PC-9 (cell line): Measurements from ENCODE around the gene LBR. TPM values are rescaled to one million over a fixed set of nuclear protein-coding genes. Genes with fewer than 3 reads are reported as not detected.
"Not testable (repeated sequence)": the region's sequence is repeated elsewhere in the genome, so short reads cannot be mapped to it uniquely, and the experiment has no call there.

Experiments
- BruUV-seq: library from RNA; stranded (reverse); fragments of 400-500 nt; replicated peaks from 2 replicates; lab custom pipeline; 2021; lab: Mats Ljungman, UMichigan
- CTCF ChIA-PET: fragments of 300-600 bp; sonication (Branson Sonifier 250); formaldehyde crosslinking; loops from one replicate; lab custom pipeline; 2022; ENCODE audit warnings: antibody characterized with exemption; lab: Charles Lee
- POLR2A ChIA-PET: fragments of 300-600 bp; sonication (Branson Sonifier 250); formaldehyde crosslinking; loops from one replicate; lab custom pipeline; 2022; ENCODE audit warnings: antibody characterized with exemption; ENCODE audit not compliant: unreplicated experiment; lab: Charles Lee
- DNase-seq, 2 experiments: peaks; one replicate each; pipeline versions ENCODE4 v3.0.0 to v3.0.0-alpha.2; 2015 to 2022; ENCODE audit warnings: mixed read lengths in 1 of 2
- H2AFZ ChIP-seq: fragments of 200-600 bp; sonication (generic); 2 replicates; pipeline ENCODE4 v1.8.1; 2017; ENCODE audit warnings: antibody characterized with exemption
- H3F3A ChIP-seq: fragments of 200-600 bp; sonication (generic); 2 replicates; pipeline ENCODE4 v1.8.1; 2017; ENCODE audit warnings: antibody characterized with exemption, mild to moderate bottlenecking, low read depth; ENCODE audit not compliant: insufficient read depth
- H3K27ac ChIP-seq: fragments of 200-600 bp; sonication (generic); 2 replicates; pipeline ENCODE4 v1.6.1; 2016; ENCODE audit warnings: mixed run types
- H3K27me3 ChIP-seq: fragments of 200-600 bp; sonication (generic); 2 replicates; pipeline ENCODE4 v1.6.1; 2016; ENCODE audit warnings: low read depth, mixed run types; ENCODE audit not compliant: insufficient read depth
- H3K36me3 ChIP-seq: fragments of 200-600 bp; sonication (generic); 2 replicates; pipeline ENCODE4 v1.6.1; 2016; ENCODE audit warnings: low read depth, mixed run types
- H3K4me1 ChIP-seq: fragments of 200-600 bp; sonication (generic); replicated peaks from 2 replicates; pipeline ENCODE4 v1.6.1; 2016; ENCODE audit warnings: mixed run types; ENCODE audit not compliant: insufficient read depth
- H3K4me2 ChIP-seq: fragments of 200-600 bp; sonication (generic); 2 replicates; pipeline ENCODE4 v1.6.1; 2017; ENCODE audit warnings: mixed run types
- H3K4me3 ChIP-seq: fragments of 200-600 bp; sonication (generic); 2 replicates; pipeline ENCODE4 v1.6.1; 2016; ENCODE audit warnings: mixed run types
- H3K79me2 ChIP-seq: fragments of 200-600 bp; sonication (generic); 2 replicates; pipeline ENCODE4 v1.6.1; 2017; ENCODE audit warnings: low read depth, mixed run types
- H3K9me2 ChIP-seq: fragments of 200-600 bp; sonication (generic); 2 replicates; pipeline ENCODE4 v1.8.1; 2017; ENCODE audit warnings: mild to moderate bottlenecking; ENCODE audit not compliant: insufficient read depth
- H3K9me3 ChIP-seq: fragments of 200-600 bp; sonication (generic); 2 replicates; pipeline ENCODE4 v1.8.1; 2016; ENCODE audit warnings: low read depth; ENCODE audit not compliant: insufficient read depth
- H4K20me1 ChIP-seq: fragments of 200-600 bp; sonication (generic); 2 replicates; pipeline ENCODE4 v1.8.1; 2017; ENCODE audit not compliant: insufficient read depth
- EZH2 ChIP-seq: fragments of 200-600 bp; sonication (generic); IDR thresholded peaks from 2 replicates; pipeline ENCODE4 v1.8.0; 2017; ENCODE audit warnings: antibody characterized with exemption, low read depth
- intact Hi-C: fragments of 100-400 bp; cut with micrococcal nuclease; formaldehyde crosslinking; loops from one replicate; pipeline ENCODE4 v1.10.0; 2022; ENCODE audit not compliant: unreplicated experiment
- total RNA-seq: library from RNA; stranded (reverse); gene quantifications from 2 replicates; pipeline ENCODE4 v1.2.3, GENCODE V29; 2021
- TF ChIP-seq, protein P1 (sequence below): fragments of 200-600 bp; sonication (generic); conservative IDR thresholded peaks from 2 replicates; pipeline ENCODE4 v1.6.1; 2017; ENCODE audit warnings: mixed run types, antibody characterized with exemption, mild to moderate bottlenecking, moderate library complexity

LBR gene
- total RNA-seq, 1 experiment from 2014 or later: 158 TPM

DNA sequence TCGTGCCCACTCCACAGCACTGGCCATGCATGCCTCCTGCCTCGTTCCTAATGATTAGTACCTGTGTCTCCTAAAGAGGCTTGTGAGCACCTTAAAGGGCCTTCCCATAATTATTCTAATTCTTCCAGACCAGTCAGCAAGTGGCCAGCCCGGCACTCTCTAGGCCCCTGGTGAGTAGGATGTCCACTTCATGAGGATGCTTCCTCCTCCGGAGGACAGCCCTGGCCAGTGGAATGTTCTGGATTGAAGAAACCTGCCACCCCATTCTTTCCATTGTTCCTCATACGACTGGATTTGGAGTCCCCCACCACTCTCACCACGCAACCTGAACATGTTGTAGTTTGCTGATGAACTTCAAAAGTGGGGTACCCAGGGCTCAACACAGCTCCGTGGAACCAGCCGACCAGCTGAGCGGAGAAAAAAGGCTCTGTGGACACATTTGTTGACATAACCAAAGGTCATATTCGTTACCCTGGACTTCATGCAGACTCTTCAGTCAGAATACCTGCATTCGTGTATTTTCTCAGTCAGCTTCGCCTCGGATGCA is 46.7 kb upstream of the LBR start:
- intact Hi-C loops: no loop called here
- DNase-seq: no peak
- no peaks in the 10 kb centered on the region for H4K20me1 ChIP-seq
- TF ChIP-seq, protein P1, sequence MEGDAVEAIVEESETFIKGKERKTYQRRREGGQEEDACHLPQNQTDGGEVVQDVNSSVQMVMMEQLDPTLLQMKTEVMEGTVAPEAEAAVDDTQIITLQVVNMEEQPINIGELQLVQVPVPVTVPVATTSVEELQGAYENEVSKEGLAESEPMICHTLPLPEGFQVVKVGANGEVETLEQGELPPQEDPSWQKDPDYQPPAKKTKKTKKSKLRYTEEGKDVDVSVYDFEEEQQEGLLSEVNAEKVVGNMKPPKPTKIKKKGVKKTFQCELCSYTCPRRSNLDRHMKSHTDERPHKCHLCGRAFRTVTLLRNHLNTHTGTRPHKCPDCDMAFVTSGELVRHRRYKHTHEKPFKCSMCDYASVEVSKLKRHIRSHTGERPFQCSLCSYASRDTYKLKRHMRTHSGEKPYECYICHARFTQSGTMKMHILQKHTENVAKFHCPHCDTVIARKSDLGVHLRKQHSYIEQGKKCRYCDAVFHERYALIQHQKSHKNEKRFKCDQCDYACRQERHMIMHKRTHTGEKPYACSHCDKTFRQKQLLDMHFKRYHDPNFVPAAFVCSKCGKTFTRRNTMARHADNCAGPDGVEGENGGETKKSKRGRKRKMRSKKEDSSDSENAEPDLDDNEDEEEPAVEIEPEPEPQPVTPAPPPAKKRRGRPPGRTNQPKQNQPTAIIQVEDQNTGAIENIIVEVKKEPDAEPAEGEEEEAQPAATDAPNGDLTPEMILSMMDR: no peak
- TF ChIP-seq EZH2: no peak
- H3F3A ChIP-seq: no peaks in the 10 kb centered on the region
- H3K9me3 ChIP-seq: no peaks in the 10 kb centered on the region
- no peaks in the 10 kb centered on the region for H3K27me3 ChIP-seq
- H2AFZ ChIP-seq: no peak overlapping the region
- H3K27ac ChIP-seq: no peak overlapping the region
- no peaks in the 10 kb centered on the region for H3K36me3 ChIP-seq
- peaks cover 8% of the 10 kb centered on the region for H3K4me1 ChIP-seq
- CTCF ChIA-PET: interaction anchor here (0.6 to 1.1 kb wide), 11 partner anchors 14 to 525 kb away, joined by 3 to 8 read pairs (median 3); partner anchors contain the start of gene SDE2
- peak overlapping the region; percentile 78; the same call in 1 of the 2 replicates for H3K4me2 ChIP-seq
- no peak overlapping the region for H3K4me3 ChIP-seq
- no peaks in the 10 kb centered on the region for H3K79me2 ChIP-seq
- POLR2A ChIA-PET: interaction anchor here (0.6 kb wide), 1 partner anchor 293 kb away, joined by 3 read pairs; no protein-coding TSS in a partner anchor
- BruUV-seq: no TSS peak
- no peaks in the 10 kb centered on the region for H3K9me2 ChIP-seq

DNA sequence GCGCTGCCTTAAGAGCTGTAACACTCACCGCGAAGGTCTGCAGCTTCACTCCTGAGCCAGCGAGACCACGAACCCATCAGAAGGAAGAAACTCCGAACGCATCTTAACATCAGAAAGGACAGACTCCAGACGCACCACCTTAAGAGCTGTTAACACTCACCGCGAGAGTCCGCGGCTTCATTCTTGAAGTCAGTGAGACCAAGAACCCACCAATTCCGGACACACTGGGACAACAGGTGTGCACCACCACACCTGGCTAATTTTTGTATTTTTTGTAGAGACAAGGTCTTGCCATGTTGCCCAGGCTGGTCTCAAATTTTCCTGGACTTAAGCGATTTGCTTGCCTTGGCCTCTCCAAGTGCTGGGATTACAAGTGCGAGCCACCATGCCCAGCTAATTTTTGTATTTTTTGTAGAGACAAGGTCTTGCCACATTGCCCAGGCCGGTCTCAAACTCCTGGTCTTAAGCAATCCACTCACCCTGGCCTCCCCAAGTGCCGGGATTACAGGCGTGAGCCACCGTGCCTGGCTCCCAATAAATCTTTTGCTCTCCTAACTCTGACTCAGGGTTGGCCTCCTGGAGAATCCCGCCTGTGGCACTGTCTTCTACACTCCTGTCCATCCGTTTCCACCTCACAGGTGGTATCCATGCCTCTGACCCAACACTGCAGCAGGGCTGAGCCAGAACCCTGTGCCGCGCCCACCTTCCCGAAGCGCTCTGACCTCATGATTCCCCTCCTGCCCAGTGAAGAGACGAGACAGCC is 46.0 kb upstream of the LBR start:
- intact Hi-C loops, H3K27ac ChIP-seq, H3K9me2 ChIP-seq, H4K20me1 ChIP-seq, H3K36me3 ChIP-seq, H3K9me3 ChIP-seq, H3F3A ChIP-seq, H3K4me1 ChIP-seq, H3K79me2 ChIP-seq, DNase-seq, H2AFZ ChIP-seq, H3K4me2 ChIP-seq, POLR2A ChIA-PET, H3K27me3 ChIP-seq, H3K4me3 ChIP-seq: not testable (repeated sequence)
- BruUV-seq: TSS peak; percentile 56
- CTCF ChIA-PET: interaction anchor here (0.6 to 1.1 kb wide), 3 partner anchors 155 to 514 kb away, joined by 3 to 5 read pairs (median 3); no protein-coding TSS in a partner anchor

GRCh38 chr1:225473266-225473665 is 45.4 kb upstream of the LBR start:
- POLR2A ChIA-PET, DNase-seq, H3K4me2 ChIP-seq, H3K27me3 ChIP-seq, H3F3A ChIP-seq, H3K9me2 ChIP-seq, H3K79me2 ChIP-seq, H3K27ac ChIP-seq, H4K20me1 ChIP-seq, H3K9me3 ChIP-seq, H3K36me3 ChIP-seq, H3K4me1 ChIP-seq, intact Hi-C loops, H2AFZ ChIP-seq, BruUV-seq, H3K4me3 ChIP-seq: not testable (repeated sequence)
- CTCF ChIA-PET: interaction anchor here (0.6 kb wide), 1 partner anchor 173 kb away, joined by 3 read pairs; no protein-coding TSS in a partner anchor
